ENCODE data around the gene CIB4. TPM values are rescaled to one million over a fixed set of nuclear protein-coding genes. Genes with fewer than 3 reads are reported as not detected.

CIB4 gene
- total and polyA plus RNA-seq, 2 of the 13 experiments (the other 11 are each of a cell fraction or from before 2014, with no cell fraction given), result not detected

GRCh38 chr2:26626606-26627005 lies 14.6 kb downstream of the CIB4 start (continued):
- no peak for TF ChIP-seq POGK (CRISPR knock-in tag; conservative IDR thresholded peaks at IDR 0.05)
- TF ChIP-seq KIAA2018 (CRISPR knock-in tag; IDR thresholded peaks at IDR 0.05; ENCODE audit: borderline replicate concordance), result no peak
- no peak for TF ChIP-seq ZNF362 (CRISPR knock-in tag; IDR thresholded peaks at IDR 0.05; ENCODE audit: borderline replicate concordance)
- TF ChIP-seq CSRNP2 (CRISPR knock-in tag; conservative IDR thresholded peaks at IDR 0.05; ENCODE audit: low read depth), result no peak
- TF ChIP-seq ZNF557 (CRISPR knock-in tag; IDR thresholded peaks at IDR 0.05), result no peak
- TF ChIP-seq ZNF772 (CRISPR knock-in tag; IDR thresholded peaks at IDR 0.05), result no peak
- TF ChIP-seq SATB2 (CRISPR knock-in tag; IDR thresholded peaks at IDR 0.05), result no peak
- TF ChIP-seq SETDB1 (CRISPR knock-in tag; IDR thresholded peaks at IDR 0.05; ENCODE audit: borderline replicate concordance), result no peak
- TF ChIP-seq ZNF34 (CRISPR knock-in tag; IDR thresholded peaks at IDR 0.05; ENCODE audit: borderline replicate concordance), result no peak
- TF ChIP-seq ELF1 (CRISPR knock-in tag; IDR thresholded peaks at IDR 0.05), result no peak
- no peak for TF ChIP-seq ZNF124 (CRISPR knock-in tag; IDR thresholded peaks at IDR 0.05)
- no peak for TF ChIP-seq ZNF841 (CRISPR knock-in tag; IDR thresholded peaks at IDR 0.05; ENCODE audit: borderline replicate concordance)
- TF ChIP-seq ELF3 (CRISPR knock-in tag; IDR thresholded peaks at IDR 0.05), result no peak
- no peak for TF ChIP-seq GTF3A (CRISPR knock-in tag; conservative IDR thresholded peaks at IDR 0.05)
- TF ChIP-seq TFDP1 (CRISPR knock-in tag; IDR thresholded peaks at IDR 0.05; ENCODE audit: borderline replicate concordance), result no peak
- no peak for TF ChIP-seq TBX2 (CRISPR knock-in tag; IDR thresholded peaks at IDR 0.05; ENCODE audit: borderline replicate concordance)

Data from HepG2 (cell line).